HL-60/S4 (cell line): Measurements from ENCODE around the gene TARBP2.

Experiments used
- in situ Hi-C: fragments of 300-500 bp; cut with MboI; formaldehyde crosslinking; loops from 2 replicates; pipeline ENCODE4 v1.14.3; 2022; ENCODE audit warnings: low sequenced_read_pairs

TARBP2 gene

GRCh38 chr12:53500776-53501614, at the start of gene TARBP2:
Gene TARBP2 (plus strand): TSS chr12:53501283. CDS start chr12:53501409, 126 bp downstream.
- in situ Hi-C loops = loop anchor here (10.0 kb wide), 1 partner anchor 156 kb away; no protein-coding TSS in a partner anchor

DNA sequence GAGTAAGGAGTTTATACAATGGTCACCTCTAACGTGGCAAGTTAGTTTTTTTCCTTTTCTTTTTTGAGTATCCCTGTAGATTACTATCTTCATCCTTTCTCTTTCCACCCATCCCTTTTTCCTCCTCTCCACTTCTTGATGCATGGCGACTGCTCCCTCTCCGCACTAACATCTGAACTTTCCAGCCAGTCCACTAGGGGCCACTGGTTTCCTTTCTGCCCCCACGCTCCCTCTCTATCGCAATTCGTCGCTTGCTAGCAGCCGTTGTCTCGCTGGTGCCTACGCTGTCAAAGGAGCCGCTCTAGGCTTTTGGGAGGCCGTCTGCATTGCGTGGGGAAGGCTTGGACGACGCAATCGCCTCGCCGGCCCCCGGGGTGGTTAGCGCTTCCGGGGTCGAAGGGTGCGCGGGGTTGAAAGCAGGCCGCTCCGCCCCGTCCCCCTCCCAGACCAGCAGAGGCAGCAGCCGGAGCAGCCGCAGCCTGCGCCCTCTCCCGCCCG, 49.4 kb upstream of the TARBP2 start, which contains the start of gene PCBP2:
PCBP2 (plus strand) TSS at position 442 of the 498 bp plus-strand sequence. CDS start 2,699 bp downstream, outside the sequence.
- in situ Hi-C loops = no loop called here

- in situ Hi-C loops = no loop called here
These were observed 48.7 kb upstream of the TARBP2 start for GRCh38 chr12:53452159-53453077.

- in situ Hi-C loops = no loop called here
These were observed 47.0 kb upstream of the TARBP2 start for GRCh38 chr12:53453953-53454640.

DNA sequence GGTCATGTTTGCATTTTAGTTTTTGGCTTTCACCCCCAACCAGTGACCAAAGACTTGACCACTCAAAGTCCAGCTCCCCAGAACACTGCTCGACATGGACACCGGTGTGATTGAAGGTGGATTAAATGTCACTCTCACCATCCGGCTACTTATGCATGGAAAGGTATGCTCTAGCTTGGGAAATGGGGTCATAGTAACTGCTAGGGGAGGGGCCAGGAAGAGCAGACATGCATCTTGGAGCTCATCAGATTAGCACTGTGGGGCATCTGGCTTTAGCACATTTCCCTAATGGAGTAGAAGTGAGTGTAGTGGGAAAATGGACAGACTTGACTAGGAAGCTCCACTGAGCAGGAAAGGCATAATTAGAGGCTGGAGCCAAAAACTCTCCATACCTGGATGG, 46.4 kb upstream of the TARBP2 start:
- in situ Hi-C loops = no loop called here

GRCh38 chr12:53456654-53457366, 44.3 kb upstream of the TARBP2 start:
- in situ Hi-C loops = no loop called here

DNA sequence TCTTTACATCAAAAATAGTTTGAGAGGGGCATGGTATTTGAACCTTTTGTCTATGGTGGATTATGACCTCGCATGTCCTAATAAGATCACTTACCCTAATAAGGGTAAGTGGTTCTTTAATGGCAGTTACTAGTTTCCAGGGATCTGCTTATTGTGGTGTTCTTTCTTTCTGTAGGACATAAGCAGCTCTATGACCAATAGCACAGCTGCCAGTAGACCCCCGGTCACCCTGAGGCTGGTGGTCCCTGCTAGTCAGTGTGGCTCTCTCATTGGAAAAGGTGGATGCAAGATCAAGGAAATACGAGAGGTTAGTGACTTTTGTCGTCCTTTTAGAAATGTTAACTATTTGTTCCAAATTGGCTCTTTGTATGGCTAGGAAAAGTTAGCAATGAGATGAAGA, 42.0 kb upstream of the TARBP2 start:
- in situ Hi-C loops = no loop called here

- in situ Hi-C loops = loop anchor here (10.0 kb wide), 1 partner anchor 436 kb away; no protein-coding TSS in a partner anchor
These were observed 40.0 kb upstream of the TARBP2 start for GRCh38 chr12:53461059-53461458.

GRCh38 chr12:53461591-53461990, 39.5 kb upstream of the TARBP2 start:
- in situ Hi-C loops = loop anchor here (10.0 kb wide), 1 partner anchor 437 kb away; no protein-coding TSS in a partner anchor

- in situ Hi-C loops = loop anchor here (10.0 kb wide), 1 partner anchor 438 kb away; no protein-coding TSS in a partner anchor
These were observed 38.1 kb upstream of the TARBP2 start for GRCh38 chr12:53462935-53463334.

GRCh38 chr12:53463802-53464560, 37.1 kb upstream of the TARBP2 start:
- in situ Hi-C loops = loop anchor here (10.0 kb wide), 1 partner anchor 439 kb away; no protein-coding TSS in a partner anchor

GRCh38 chr12:53464685-53465418, 36.2 kb upstream of the TARBP2 start:
- in situ Hi-C loops = loop anchor here (10.0 kb wide), 1 partner anchor 440 kb away; no protein-coding TSS in a partner anchor

GRCh38 chr12:53465679-53466078, 35.4 kb upstream of the TARBP2 start:
- in situ Hi-C loops = loop anchor here (10.0 kb wide), 1 partner anchor 441 kb away; no protein-coding TSS in a partner anchor

DNA sequence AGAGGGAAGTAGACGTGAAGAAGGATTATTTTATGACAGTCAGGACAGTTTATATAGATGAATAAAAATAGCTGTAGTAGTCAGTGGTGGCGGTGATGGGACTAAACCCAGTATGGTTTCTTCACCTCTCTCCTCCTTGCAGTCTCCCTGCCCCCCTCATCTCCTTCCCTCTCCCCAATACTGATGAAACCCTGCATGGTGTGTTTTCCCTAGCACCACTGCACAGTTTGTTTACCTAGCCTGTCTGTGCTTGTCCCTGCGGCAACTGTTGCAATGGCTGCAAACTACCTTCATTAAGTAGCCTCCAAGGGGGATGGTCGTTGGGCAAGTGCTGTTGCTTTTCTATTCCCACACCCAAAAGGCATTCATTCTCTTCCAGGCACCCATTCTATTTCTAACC, 34.4 kb upstream of the TARBP2 start:
- in situ Hi-C loops = loop anchor here (10.0 kb wide), 1 partner anchor 442 kb away; no protein-coding TSS in a partner anchor

DNA sequence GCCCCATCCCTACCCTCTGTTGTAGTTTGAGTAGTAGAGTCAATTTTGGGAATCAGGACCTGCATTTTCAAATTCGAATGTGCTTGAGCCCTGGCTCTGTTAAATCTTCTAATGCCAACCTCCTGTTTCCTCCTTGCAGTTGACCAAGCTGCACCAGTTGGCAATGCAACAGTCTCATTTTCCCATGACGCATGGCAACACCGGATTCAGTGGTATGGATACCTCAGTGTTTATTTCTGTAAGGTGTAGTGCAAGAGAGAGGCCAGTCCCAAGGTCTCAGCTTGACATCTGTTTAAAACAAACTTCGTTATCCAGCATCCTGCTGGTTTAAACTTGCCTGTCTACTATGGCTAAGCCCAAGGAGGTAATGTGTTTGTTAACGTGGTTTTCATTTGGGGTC, 34.0 kb upstream of the TARBP2 start:
- in situ Hi-C loops = loop anchor here (10.0 kb wide), 1 partner anchor 442 kb away; no protein-coding TSS in a partner anchor

DNA sequence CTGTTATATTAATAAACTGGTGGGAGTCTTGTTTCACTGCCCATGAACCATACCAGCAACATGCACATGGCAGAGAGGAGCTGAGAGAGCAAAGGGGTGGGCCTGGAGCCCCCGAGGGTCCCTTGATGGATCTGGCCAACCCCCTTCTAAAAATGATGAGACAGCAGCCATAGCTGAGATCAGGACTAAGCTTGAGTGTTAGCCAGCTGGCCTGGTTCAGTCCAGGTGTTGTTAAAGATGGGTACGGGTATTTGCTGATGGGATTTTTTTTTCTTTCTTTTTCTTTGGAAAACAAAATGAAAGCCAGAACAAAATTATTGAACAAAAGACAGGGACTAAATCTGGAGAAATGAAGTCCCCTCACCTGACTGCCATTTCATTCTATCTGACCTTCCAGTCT, 33.2 kb upstream of the TARBP2 start:
- in situ Hi-C loops = loop anchor here (10.0 kb wide), 1 partner anchor 443 kb away; no protein-coding TSS in a partner anchor

DNA sequence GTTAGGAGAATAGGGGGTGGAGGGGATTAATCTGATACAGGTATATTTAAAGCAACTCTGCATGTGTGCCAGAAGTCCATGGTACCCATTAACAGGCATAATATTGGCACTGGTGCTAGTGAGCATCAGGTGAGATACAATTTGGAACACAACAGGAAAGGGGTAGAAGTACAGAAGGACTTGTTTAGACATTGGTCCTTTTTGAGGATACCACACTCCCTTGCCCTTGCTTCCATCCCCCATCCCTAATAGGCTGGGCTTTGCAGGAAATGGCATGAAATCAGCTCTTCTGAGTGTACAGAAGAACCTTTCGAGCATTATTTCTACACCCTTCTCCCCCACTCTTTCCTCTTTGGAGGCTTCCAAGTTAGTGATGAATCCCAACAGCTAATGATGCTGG, 32.8 kb upstream of the TARBP2 start:
- in situ Hi-C loops = loop anchor here (10.0 kb wide), 1 partner anchor 443 kb away; no protein-coding TSS in a partner anchor

GRCh38 chr12:53472056-53472582, 29.0 kb upstream of the TARBP2 start:
- in situ Hi-C loops = no loop called here
